ENCODE data around the gene MSI1. TPM values are rescaled to one million over a fixed set of nuclear protein-coding genes. Genes with fewer than 3 reads are reported as not detected.

The MSI1 gene
- total RNA-seq, 1 experiment from 2014 or later: 4.1 TPM

DNA sequence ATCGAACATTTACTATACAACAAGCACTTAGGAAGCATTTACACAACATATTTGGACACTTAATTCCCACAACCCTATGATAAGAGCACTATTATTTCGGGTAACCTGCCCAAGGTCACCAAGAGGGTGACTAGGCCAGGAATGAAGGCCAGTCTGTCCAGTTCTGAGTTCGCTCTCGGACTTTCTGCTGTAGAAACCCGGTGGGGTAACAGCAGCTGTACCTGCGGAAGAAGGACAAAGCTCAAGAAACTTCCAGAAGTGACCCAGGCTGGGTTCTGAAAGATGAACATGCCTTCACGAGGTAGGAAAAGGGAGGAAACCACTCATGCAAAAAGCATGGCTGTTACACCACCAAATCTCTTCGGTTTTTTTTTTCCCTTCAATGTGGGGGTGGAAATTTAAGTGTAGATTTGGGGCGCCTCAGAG, 52.2 kb downstream of the MSI1 start:
- no peak for ATAC-seq
- H3K27ac ChIP-seq (ENCODE audit: low read length): peak overlapping the region; percentile 91
- BruUV-seq (replicated peaks): TSS peak; percentile 99
- TF ChIP-seq, protein P1, sequence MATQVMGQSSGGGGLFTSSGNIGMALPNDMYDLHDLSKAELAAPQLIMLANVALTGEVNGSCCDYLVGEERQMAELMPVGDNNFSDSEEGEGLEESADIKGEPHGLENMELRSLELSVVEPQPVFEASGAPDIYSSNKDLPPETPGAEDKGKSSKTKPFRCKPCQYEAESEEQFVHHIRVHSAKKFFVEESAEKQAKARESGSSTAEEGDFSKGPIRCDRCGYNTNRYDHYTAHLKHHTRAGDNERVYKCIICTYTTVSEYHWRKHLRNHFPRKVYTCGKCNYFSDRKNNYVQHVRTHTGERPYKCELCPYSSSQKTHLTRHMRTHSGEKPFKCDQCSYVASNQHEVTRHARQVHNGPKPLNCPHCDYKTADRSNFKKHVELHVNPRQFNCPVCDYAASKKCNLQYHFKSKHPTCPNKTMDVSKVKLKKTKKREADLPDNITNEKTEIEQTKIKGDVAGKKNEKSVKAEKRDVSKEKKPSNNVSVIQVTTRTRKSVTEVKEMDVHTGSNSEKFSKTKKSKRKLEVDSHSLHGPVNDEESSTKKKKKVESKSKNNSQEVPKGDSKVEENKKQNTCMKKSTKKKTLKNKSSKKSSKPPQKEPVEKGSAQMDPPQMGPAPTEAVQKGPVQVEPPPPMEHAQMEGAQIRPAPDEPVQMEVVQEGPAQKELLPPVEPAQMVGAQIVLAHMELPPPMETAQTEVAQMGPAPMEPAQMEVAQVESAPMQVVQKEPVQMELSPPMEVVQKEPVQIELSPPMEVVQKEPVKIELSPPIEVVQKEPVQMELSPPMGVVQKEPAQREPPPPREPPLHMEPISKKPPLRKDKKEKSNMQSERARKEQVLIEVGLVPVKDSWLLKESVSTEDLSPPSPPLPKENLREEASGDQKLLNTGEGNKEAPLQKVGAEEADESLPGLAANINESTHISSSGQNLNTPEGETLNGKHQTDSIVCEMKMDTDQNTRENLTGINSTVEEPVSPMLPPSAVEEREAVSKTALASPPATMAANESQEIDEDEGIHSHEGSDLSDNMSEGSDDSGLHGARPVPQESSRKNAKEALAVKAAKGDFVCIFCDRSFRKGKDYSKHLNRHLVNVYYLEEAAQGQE (IDR thresholded peaks at IDR 0.05; ENCODE audit: insufficient read depth in 1 of 2, low read depth in 2 of 2, low read length in 1 of 2): no peak
- TF ChIP-seq, protein P2, sequence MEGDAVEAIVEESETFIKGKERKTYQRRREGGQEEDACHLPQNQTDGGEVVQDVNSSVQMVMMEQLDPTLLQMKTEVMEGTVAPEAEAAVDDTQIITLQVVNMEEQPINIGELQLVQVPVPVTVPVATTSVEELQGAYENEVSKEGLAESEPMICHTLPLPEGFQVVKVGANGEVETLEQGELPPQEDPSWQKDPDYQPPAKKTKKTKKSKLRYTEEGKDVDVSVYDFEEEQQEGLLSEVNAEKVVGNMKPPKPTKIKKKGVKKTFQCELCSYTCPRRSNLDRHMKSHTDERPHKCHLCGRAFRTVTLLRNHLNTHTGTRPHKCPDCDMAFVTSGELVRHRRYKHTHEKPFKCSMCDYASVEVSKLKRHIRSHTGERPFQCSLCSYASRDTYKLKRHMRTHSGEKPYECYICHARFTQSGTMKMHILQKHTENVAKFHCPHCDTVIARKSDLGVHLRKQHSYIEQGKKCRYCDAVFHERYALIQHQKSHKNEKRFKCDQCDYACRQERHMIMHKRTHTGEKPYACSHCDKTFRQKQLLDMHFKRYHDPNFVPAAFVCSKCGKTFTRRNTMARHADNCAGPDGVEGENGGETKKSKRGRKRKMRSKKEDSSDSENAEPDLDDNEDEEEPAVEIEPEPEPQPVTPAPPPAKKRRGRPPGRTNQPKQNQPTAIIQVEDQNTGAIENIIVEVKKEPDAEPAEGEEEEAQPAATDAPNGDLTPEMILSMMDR (IDR thresholded peaks at IDR 0.05): no peak
- TF ChIP-seq TCF7L2 (IDR thresholded peaks at IDR 0.05; ENCODE audit: low read depth, low read length): no peak
- TF ChIP-seq POLR2AphosphoS5 (IDR thresholded peaks at IDR 0.05; ENCODE audit: low read depth, low read length): no peak
- no peak for TF ChIP-seq SIN3A (IDR thresholded peaks at IDR 0.05; ENCODE audit: borderline replicate concordance, insufficient read depth, low read depth, low read length)
- intact Hi-C loops (cut with micrococcal nuclease; ENCODE audit: unreplicated experiment) (no loop called here), in situ Hi-C loops (cut with HindIII; ENCODE audit: low pct_unique_long_range_greater_than_20kb, low sequenced_read_pairs) (no loop called here)
- ChIA-PET CTCF (interaction anchor here (0.9 to 1.4 kb wide), 2 partner anchors 14 to 21 kb away, joined by 6 to 9 read pairs; partner anchors contain the start of gene SIRT4), POLR2A (interaction anchor here (0.6 kb wide), 1 partner anchor 120 kb away, joined by 13 read pairs; no protein-coding TSS in a partner anchor)
- no peaks in the 10 kb centered on the region for H3K9me3 ChIP-seq (ENCODE audit: control insufficient read depth, insufficient read depth, low read depth, low read length)
- H3K4me3 ChIP-seq (ENCODE audit: low read depth in 2 of 2, low read length in 2 of 2): peak overlapping the region; percentile 68 to 77
- no peak for DNase-seq (ENCODE audit: low read depth, low spot score)
- no peaks in the 10 kb centered on the region for H3K27me3 ChIP-seq (ENCODE audit: control insufficient read depth, insufficient read depth, low read length)
- H3K36me3 ChIP-seq (ENCODE audit: control insufficient read depth, insufficient read depth, low read length): no peaks in the 10 kb centered on the region
- peaks cover 4% of the 10 kb centered on the region; the same call in 1 of the 2 replicates for H3K4me1 ChIP-seq (ENCODE audit: control insufficient read depth, insufficient read depth, low read length)

DNA sequence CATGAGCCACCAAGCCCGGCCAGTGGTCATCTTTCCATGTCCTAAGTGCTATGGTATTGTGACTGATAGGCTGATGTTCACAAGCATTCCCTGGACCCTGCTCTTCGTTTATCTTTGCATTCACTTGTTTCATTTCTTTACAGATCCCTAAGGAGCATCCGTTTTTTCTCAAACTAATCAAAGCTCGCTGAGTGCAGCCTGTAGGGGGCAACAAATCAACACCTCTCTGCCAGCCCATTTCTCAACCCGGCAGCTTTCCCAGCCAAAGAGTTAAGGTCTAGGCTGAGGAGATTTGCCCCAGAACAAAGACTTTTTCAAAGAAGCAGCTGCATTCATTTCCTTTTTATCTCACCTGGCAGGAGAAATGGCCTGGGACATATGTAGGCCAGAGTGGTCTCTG, 54.7 kb downstream of the MSI1 start:
- CTCF ChIA-PET: interaction anchor here (2.3 kb wide), 1 partner anchor 12 kb away, joined by 10 read pairs; the partner anchor contains the start of gene SIRT4
- H3K27ac ChIP-seq (ENCODE audit: low read length): no peak overlapping the region
- no peaks in the 10 kb centered on the region for H3K9me3 ChIP-seq (ENCODE audit: control insufficient read depth, insufficient read depth, low read depth, low read length)
- TSS peak; percentile 47 for BruUV-seq (replicated peaks)
- no peak for TF ChIP-seq POLR2AphosphoS5 (IDR thresholded peaks at IDR 0.05; ENCODE audit: low read depth, low read length)
- TF ChIP-seq, protein P2 (IDR thresholded peaks at IDR 0.05): no peak; the same call in 1 of the 2 replicates
- TF ChIP-seq, protein P1 (IDR thresholded peaks at IDR 0.05; ENCODE audit: insufficient read depth in 1 of 2, low read depth in 2 of 2, low read length in 1 of 2): no peak
- TF ChIP-seq TCF7L2 (IDR thresholded peaks at IDR 0.05; ENCODE audit: low read depth, low read length): no peak
- no peak for TF ChIP-seq SIN3A (IDR thresholded peaks at IDR 0.05; ENCODE audit: borderline replicate concordance, insufficient read depth, low read depth, low read length)
- in situ Hi-C loops (cut with HindIII; ENCODE audit: low pct_unique_long_range_greater_than_20kb, low sequenced_read_pairs) (no loop called here), intact Hi-C loops (cut with micrococcal nuclease; ENCODE audit: unreplicated experiment) (no loop called here)
- H3K27me3 ChIP-seq (ENCODE audit: control insufficient read depth, insufficient read depth, low read length): no peaks in the 10 kb centered on the region
- DNase-seq (ENCODE audit: low read depth, low spot score): no peak
- H3K4me1 ChIP-seq (ENCODE audit: control insufficient read depth, insufficient read depth, low read length): peaks cover 4% of the 10 kb centered on the region; the same call in 1 of the 2 replicates
- no peak overlapping the region for H3K4me3 ChIP-seq (ENCODE audit: low read depth in 2 of 2, low read length in 2 of 2)
- POLR2A ChIA-PET: interaction anchor here (1.0 kb wide), 1 partner anchor 23 kb away, joined by 3 read pairs; no protein-coding TSS in a partner anchor
- no peaks in the 10 kb centered on the region for H3K36me3 ChIP-seq (ENCODE audit: control insufficient read depth, insufficient read depth, low read length)
- no peak for ATAC-seq

All from Panc1 (cell line).